Muscle of arm (tissue), 12 donors: ENCODE results near the gene BPGM. TPM values are rescaled to one million over a fixed set of nuclear protein-coding genes. Genes with fewer than 3 reads are reported as not detected.
"Not testable (repeated sequence)": the region's sequence is repeated elsewhere in the genome, so short reads cannot be mapped to it uniquely, and the experiment has no call there.

Experiments used
- DNase-seq: peaks from one replicate; pipeline ENCODE4 v3.0.0-alpha.2; 2013
- polyA plus RNA-seq, 12 donors: library from polyadenylated mRNA; unstranded; fragments of 120-200 nt; gene quantifications; one replicate each; pipeline ENCODE4 v1.2.1, GENCODE V29; 2013; ENCODE audit not compliant: insufficient read length in 12 of 12

Gene BPGM
- polyA plus RNA-seq, 12 donors: 16.7 to 55.2 (median 28.4) TPM; not detected in 1

GRCh38 chr7:134629445-134629844, 17.2 kb upstream of the BPGM start:
- no peak for DNase-seq

DNA sequence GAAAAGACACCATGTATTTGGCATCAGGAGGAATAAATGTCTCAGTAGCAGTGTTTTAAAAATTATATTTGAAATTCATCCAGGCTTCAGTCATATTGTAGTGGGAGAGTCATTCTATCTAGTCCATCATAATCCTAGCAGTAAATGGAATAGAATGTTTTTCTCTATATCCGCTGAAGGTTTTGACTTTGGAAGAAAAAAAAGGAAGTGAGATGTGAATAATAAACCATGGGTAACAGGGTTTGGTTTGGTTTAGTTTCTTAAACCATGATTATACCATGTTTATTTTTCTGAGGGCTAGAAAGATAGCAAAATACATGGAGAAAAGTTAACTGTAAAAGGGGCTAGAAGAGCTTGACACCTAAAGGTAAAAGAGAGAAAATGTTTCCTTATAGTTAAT, 16.4 kb upstream of the BPGM start:
- DNase-seq: no peak

DNA sequence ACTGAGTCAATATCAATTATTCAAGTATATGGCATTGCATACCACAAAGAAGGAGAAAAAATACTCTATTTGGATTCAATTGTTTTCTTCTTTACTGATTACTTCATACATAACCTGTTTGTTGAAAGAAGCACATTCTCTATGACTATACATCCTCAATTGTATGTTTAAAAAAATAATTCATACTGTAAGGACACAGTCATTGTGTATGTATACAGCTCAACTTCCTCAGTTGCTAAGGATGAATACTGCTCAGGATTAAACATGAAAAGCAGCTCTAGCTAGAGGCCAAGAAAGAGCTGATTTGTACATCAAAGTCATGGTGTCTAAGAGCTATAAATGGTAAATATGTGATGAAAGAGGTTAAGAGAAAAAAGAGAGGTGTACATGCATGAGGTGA, 15.8 kb upstream of the BPGM start:
- no peak for DNase-seq

- DNase-seq: no peak
Observed at GRCh38 chr7:134632052-134632451, 14.6 kb upstream of the BPGM start.

GRCh38 chr7:134632937-134633540, 13.6 kb upstream of the BPGM start:
- DNase-seq: no peak

DNA sequence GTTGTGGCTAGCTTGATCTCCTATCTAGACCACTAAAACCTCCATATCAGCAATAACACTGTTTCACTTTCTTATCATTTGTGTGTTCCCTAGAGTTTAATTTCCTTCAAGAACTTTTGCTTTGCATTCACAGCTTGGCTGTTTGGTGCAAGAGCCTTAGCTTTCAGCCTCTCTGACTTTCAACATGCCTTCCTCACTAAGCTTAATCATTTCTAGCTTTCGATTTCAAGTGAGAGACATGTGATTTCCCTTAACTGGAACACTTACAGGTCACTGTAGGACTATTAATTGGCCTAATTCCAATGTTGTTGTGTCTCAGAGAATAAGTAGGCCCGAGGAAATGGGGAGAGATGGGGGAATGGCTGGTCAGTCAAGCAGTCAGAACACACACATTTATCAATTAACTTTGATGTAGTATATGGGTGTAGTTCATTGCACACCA, 10.6 kb upstream of the BPGM start:
- no peak for DNase-seq

DNA sequence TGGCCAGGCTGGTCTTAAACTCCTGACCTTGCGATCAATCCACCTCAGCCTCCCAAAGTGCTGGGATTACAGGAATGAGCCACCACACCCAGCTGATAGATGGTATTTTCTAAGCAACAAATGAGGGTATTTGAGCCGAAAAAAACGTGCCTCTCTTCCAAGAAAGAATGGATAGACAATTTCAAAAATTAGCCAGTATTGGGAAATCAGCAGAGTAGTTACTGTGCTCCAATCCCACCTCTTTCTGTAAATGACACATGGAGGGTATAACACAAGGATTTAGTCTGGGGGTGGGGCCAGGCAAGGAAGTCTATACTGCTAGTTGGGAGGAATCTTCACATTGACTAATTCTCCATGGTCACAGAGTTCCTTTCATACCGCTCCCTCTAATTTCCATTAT, 9.2 kb upstream of the BPGM start:
- no peak for DNase-seq

- DNase-seq: no peak
Observed at GRCh38 chr7:134637934-134638719, 8.5 kb upstream of the BPGM start.

DNA sequence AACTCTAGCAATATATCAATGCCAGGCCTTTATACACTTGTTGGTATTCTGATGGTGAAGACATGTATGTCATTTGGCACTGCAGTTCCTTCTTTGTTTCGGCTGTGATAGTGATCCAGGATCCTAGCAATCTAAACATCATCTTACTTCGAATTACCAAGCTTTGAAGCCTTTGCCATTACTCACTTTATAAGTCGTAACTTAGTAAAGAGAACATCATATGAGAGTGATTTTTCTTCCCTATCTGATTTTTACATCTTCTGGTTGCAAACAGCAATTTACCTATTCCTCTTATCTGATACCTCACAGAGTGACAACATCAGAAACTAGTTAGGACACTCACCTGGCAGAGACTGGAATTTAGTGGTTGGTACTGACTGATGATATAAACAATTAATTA, 7.6 kb upstream of the BPGM start:
- DNase-seq: no peak

- no peak for DNase-seq
Observed at GRCh38 chr7:134639683-134640279, 6.9 kb upstream of the BPGM start.

GRCh38 chr7:134640842-134641715, 5.6 kb upstream of the BPGM start:
- no peak for DNase-seq

DNA sequence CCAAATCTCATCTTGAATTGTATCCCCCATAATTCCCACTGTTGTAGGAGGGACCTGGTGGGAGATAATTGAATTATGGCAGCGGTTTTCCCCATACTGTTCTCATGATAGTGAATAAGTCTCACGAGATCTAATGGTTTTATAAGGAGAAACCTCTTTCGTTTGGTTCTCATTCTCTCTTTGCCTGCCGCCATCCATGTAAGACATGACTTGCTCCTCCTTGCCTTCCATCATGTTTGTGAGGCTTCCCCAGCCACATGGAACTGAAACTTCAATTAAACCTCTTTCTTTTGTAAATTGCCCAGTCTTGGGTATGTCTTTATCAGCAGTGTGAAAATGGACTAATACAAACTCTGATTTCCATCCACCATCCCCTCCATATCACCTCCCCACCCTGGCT, 4.7 kb upstream of the BPGM start:
- not testable (repeated sequence) for DNase-seq

- no peak for DNase-seq
Observed at GRCh38 chr7:134643131-134643530, 3.5 kb upstream of the BPGM start.

GRCh38 chr7:134645478-134645877, 1.2 kb upstream of the BPGM start:
- no peak for DNase-seq

DNA sequence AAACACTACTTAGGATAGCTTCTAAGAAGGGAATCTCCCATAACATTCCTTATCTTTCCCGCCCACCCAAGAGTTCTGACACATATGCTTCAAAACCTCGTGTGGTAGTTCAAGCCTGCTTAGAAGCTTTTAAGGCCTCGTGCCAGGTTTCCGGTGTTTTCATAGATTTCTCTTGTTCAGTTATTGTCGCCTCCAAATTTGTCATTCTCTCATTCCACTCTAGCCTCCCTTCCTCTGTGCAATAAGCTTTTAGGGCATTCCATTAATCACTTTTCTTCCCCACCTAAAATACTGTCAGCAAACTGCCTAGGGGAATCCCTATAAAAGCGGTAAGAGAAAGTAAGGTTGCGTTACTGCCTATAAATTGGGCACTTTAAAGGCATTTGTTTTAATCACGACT, 718 bp upstream of the BPGM start:
- DNase-seq: no peak

- no peak for DNase-seq
Observed at GRCh38 chr7:134648456-134648855, 1.8 kb downstream of the BPGM start.

- DNase-seq: no peak
Observed at GRCh38 chr7:134649226-134649775, 2.6 kb downstream of the BPGM start.

- DNase-seq: no peak
Observed at GRCh38 chr7:134651991-134652390, 5.3 kb downstream of the BPGM start.

GRCh38 chr7:134654104-134654775, 7.6 kb downstream of the BPGM start:
- DNase-seq: no peak

DNA sequence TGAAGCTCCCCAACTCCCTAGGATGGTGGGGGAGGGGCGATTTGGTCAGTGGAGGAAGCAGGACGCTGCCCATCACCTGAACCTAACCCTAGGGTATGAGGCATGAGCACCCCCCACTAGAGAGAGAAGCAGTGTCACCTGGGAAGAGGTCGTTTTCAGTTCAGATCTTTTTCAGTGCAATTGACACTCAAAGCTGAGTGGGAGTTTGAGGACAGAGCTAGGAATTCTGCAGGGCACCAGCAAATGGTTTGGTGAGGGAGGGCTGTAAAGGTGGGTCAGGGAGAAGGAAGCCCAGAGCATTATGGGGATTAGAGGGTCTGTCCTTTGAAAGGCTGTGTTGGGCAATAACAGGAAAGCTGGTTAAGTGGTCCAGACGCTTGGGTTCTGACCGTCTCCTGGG, 10.9 kb downstream of the BPGM start:
- DNase-seq: no peak

DNA sequence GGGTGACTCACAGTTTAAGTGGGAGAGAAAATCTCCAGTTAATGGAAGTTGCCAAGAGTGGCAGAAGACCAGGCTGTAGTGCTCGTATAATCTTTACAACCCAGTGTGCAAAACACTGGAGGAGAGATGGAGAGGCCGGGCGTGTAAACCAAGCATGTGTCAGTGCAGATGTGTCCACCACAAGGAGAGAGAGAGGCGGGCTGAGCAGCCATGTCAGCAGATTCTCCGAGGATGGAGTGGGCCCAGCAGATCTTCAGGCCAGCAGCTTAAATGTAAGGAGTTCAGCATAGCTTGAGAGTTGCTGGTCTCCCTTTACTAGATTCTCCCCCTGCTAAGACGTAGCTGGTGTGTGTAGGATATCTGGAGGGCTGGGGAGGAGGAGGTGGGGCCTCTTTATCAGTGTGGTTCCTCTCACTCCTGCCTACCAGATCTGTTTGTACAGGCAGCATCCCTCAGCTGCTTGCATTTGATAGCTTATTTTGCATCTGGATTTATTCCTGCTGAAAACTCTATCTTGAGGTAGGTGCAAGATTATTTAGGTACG, 13.7 kb downstream of the BPGM start:
- no peak for DNase-seq
